Endothelial cell of umbilical vein (primary cell): ENCODE measurements around the gene VWA5A.

Source experiments
- POLR2A ChIP-seq: IDR thresholded peaks from 2 replicates; pipeline ENCODE4 v1.6.1; 2012; ENCODE audit warnings: low read depth, mild to moderate bottlenecking, control low read depth, low read length
- POLR2AphosphoS5 ChIP-seq: IDR thresholded peaks from 2 replicates; pipeline ENCODE4 v1.6.1; 2012; ENCODE audit warnings: low read depth, mild to moderate bottlenecking, control low read depth, low read length, moderate library complexity; ENCODE audit not compliant: insufficient read depth
- TF ChIP-seq, protein P1 (sequence below), 2 donors: IDR thresholded peaks; 1 replicate in 1 of 2; 2 replicates in 1 of 2; pipeline ENCODE4 v1.5.1; 2011; ENCODE audit warnings: low read length in 2 of 2, mild to moderate bottlenecking in 2 of 2, moderate library complexity in 2 of 2, control low read depth in 1 of 2, inconsistent platforms in 1 of 2, low read depth in 1 of 2; ENCODE audit not compliant: insufficient read depth in 1 of 2; ENCODE audit errors: extremely low read depth in 1 of 2

DNA sequence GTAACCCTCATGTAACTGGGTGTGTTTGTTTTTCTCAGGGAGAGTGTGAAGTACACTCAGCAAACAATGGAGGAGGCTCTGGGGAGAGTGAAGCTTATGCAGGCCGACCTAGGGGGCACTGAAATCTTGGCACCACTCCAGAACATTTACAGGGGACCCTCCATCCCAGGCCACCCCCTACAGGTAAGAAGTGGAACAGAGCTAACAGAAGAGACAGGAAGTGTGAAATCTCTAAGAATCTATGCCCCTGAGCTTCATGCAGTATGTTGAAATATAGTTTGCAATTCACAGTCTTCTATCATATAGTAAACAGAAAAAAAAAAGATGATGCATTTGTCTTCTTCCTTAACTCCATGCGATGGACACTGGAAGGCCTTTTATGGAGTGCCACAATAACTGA, 8.4 kb downstream of the VWA5A start:
- TF ChIP-seq, protein P1, sequence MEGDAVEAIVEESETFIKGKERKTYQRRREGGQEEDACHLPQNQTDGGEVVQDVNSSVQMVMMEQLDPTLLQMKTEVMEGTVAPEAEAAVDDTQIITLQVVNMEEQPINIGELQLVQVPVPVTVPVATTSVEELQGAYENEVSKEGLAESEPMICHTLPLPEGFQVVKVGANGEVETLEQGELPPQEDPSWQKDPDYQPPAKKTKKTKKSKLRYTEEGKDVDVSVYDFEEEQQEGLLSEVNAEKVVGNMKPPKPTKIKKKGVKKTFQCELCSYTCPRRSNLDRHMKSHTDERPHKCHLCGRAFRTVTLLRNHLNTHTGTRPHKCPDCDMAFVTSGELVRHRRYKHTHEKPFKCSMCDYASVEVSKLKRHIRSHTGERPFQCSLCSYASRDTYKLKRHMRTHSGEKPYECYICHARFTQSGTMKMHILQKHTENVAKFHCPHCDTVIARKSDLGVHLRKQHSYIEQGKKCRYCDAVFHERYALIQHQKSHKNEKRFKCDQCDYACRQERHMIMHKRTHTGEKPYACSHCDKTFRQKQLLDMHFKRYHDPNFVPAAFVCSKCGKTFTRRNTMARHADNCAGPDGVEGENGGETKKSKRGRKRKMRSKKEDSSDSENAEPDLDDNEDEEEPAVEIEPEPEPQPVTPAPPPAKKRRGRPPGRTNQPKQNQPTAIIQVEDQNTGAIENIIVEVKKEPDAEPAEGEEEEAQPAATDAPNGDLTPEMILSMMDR (IDR thresholded peaks at IDR 0.05; ENCODE audit: extremely low read depth in 1 of 2, insufficient read depth in 1 of 2, low read depth in 1 of 2, low read length in 2 of 2): no peak
- TF ChIP-seq POLR2AphosphoS5: no peak
- TF ChIP-seq POLR2A: no peak
